ENCODE measurements around the gene PTPN3.

- no peak for TF ChIP-seq EZH2phosphoT487 (IDR thresholded peaks at IDR 0.05; ENCODE audit: borderline replicate concordance)
- no peak for TF ChIP-seq CTCF (IDR thresholded peaks at IDR 0.05 in 2 of 3, conservative IDR thresholded peaks at IDR 0.05 in 1 of 3; ENCODE audit: borderline replicate concordance in 1 of 3, insufficient read depth in 1 of 3, low read depth in 2 of 3, low read length in 2 of 3)
- TF ChIP-seq SIN3A (IDR thresholded peaks at IDR 0.05; ENCODE audit: low read depth): no peak
- TF ChIP-seq JUND (IDR thresholded peaks at IDR 0.05): no peak
- no peak for TF ChIP-seq POLR2AphosphoS5 (IDR thresholded peaks at IDR 0.05; ENCODE audit: low read depth, low read length)
- TF ChIP-seq POLR2A (IDR thresholded peaks at IDR 0.05; ENCODE audit: borderline replicate concordance, extremely low read depth, insufficient read depth, insufficient read length): no peak
Observed at GRCh38 chr9:109482391-109482916, 15.7 kb downstream of the PTPN3 start.

Data from HCT116 (cell line).